GM19238 (cell line): ENCODE data around the gene ATP2C2.
"Not testable (repeated sequence)": the region's sequence is repeated elsewhere in the genome, so short reads cannot be mapped to it uniquely, and the experiment has no call there.

Source experiments
- DNase-seq: peaks from one replicate; pipeline ENCODE4 v3.0.0; 2011; ENCODE audit warnings: low spot score; ENCODE audit not compliant: insufficient read length

Gene ATP2C2

GRCh38 chr16:84368308-84368996 is at the start of gene ATP2C2:
Gene ATP2C2 (plus strand): TSS chr16:84368538. CDS start chr16:84368616, 78 bp downstream.
- DNase-seq = no peak

- no peak for DNase-seq
Observed at GRCh38 chr16:84319146-84319760, 49.1 kb upstream of the ATP2C2 start.

- DNase-seq = no peak
Observed at GRCh38 chr16:84320511-84320910, 47.8 kb upstream of the ATP2C2 start.

GRCh38 chr16:84321932-84322331 is 46.4 kb upstream of the ATP2C2 start:
- no peak for DNase-seq

- no peak for DNase-seq
Observed at GRCh38 chr16:84322749-84323148, 45.6 kb upstream of the ATP2C2 start.

- no peak for DNase-seq
Observed at GRCh38 chr16:84323606-84324005, 44.7 kb upstream of the ATP2C2 start.

GRCh38 chr16:84324434-84325262 is 43.7 kb upstream of the ATP2C2 start:
- DNase-seq = no peak

- no peak for DNase-seq
Observed at GRCh38 chr16:84326545-84326944, 41.8 kb upstream of the ATP2C2 start.

- DNase-seq = no peak
Observed at GRCh38 chr16:84327926-84328505, 40.3 kb upstream of the ATP2C2 start.

GRCh38 chr16:84329016-84329415 is 39.3 kb upstream of the ATP2C2 start:
- no peak for DNase-seq

- no peak for DNase-seq
Observed at GRCh38 chr16:84329843-84330684, 38.3 kb upstream of the ATP2C2 start.

- no peak for DNase-seq
Observed at GRCh38 chr16:84330685-84331050, 37.7 kb upstream of the ATP2C2 start.

- no peak for DNase-seq
Observed at GRCh38 chr16:84331998-84332780, 36.1 kb upstream of the ATP2C2 start.

- DNase-seq = no peak
Observed at GRCh38 chr16:84332975-84333684, 35.2 kb upstream of the ATP2C2 start.

GRCh38 chr16:84334058-84334457 is 34.3 kb upstream of the ATP2C2 start:
- DNase-seq = no peak

GRCh38 chr16:84334482-84334881 is 33.9 kb upstream of the ATP2C2 start:
- no peak for DNase-seq

GRCh38 chr16:84337236-84337635 is 31.1 kb upstream of the ATP2C2 start:
- DNase-seq = not testable (repeated sequence)

GRCh38 chr16:84339311-84339710 is 29.0 kb upstream of the ATP2C2 start:
- no peak for DNase-seq

- DNase-seq = no peak
Observed at GRCh38 chr16:84339766-84340165, 28.6 kb upstream of the ATP2C2 start.
